ENCODE data around the gene TRAPPC2. TPM values are rescaled to one million over a fixed set of nuclear protein-coding genes. Genes with fewer than 3 reads are reported as not detected.

Gene TRAPPC2
- polyA plus RNA-seq (2013, experiment 1 of 4) = 20.8 TPM
- 22.0 TPM for polyA plus RNA-seq (2013, experiment 2 of 4)
- polyA plus RNA-seq (2013, experiment 3 of 4) = 15.7 TPM
- polyA plus RNA-seq (2013, experiment 4 of 4) = 16.0 TPM

- Histone ChIP-seq H3K27ac (ENCODE audit: insufficient read depth, low read depth, low read length, poor library complexity, severe bottlenecking) (peak within 1 kb of the TSS; percentile 79), H3K4me1 (ENCODE audit: control insufficient read depth, insufficient read depth, low read length) (no peaks in the 10 kb centered on the region), H3K27me3 (ENCODE audit: control insufficient read depth, insufficient read depth, low read length, poor library complexity, severe bottlenecking) (no peaks in the 10 kb centered on the region), H3K4me3 (ENCODE audit: insufficient read depth, low read depth, low read length) (peak within 1 kb of the TSS; percentile 62), H3K36me3 (ENCODE audit: control insufficient read depth, insufficient read depth, low read length) (no peaks in the 10 kb centered on the region), H3K9me3 (ENCODE audit: control insufficient read depth, low read length) (no peaks in the 10 kb centered on the region)
- WGBS, 2 experiments = 0% methylated on average over 75 of the region's 75 CpGs
These were observed at the start of gene TRAPPC2, which contains the start of gene OFD1 for GRCh38 chrX:13734278-13735172. Gene TRAPPC2 (minus strand): TSS chrX:13734620. CDS start chrX:13719963, 14,657 bp downstream. Gene OFD1 (plus strand): TSS chrX:13734748. CDS start chrX:13735072, 324 bp downstream.

GRCh38 chrX:13780868-13781427 is 46.5 kb upstream of the TRAPPC2 start:
- Histone ChIP-seq H3K9me3 (ENCODE audit: control insufficient read depth, low read length) (no peaks in the 10 kb centered on the region), H3K36me3 (ENCODE audit: control insufficient read depth, insufficient read depth, low read length) (no peaks in the 10 kb centered on the region), H3K4me3 (ENCODE audit: insufficient read depth, low read depth, low read length) (no peak overlapping the region), H3K27ac (ENCODE audit: insufficient read depth, low read depth, low read length, poor library complexity, severe bottlenecking) (no peak overlapping the region), H3K4me1 (ENCODE audit: control insufficient read depth, insufficient read depth, low read length) (peaks cover 4% of the 10 kb centered on the region), H3K27me3 (ENCODE audit: control insufficient read depth, insufficient read depth, low read length, poor library complexity, severe bottlenecking) (no peaks in the 10 kb centered on the region)
- WGBS, 2 experiments = 72 to 78% methylated on average over 7 of the region's 7 CpGs

- Histone ChIP-seq H3K4me3 (ENCODE audit: insufficient read depth, low read depth, low read length) (no peak overlapping the region), H3K27ac (ENCODE audit: insufficient read depth, low read depth, low read length, poor library complexity, severe bottlenecking) (no peak overlapping the region), H3K36me3 (ENCODE audit: control insufficient read depth, insufficient read depth, low read length) (no peaks in the 10 kb centered on the region), H3K9me3 (ENCODE audit: control insufficient read depth, low read length) (no peaks in the 10 kb centered on the region), H3K4me1 (ENCODE audit: control insufficient read depth, insufficient read depth, low read length) (peaks cover 4% of the 10 kb centered on the region), H3K27me3 (ENCODE audit: control insufficient read depth, insufficient read depth, low read length, poor library complexity, severe bottlenecking) (no peaks in the 10 kb centered on the region)
- 42 to 64% methylated on average over 1 to 2 of the region's 2 CpGs for WGBS, 2 experiments
These were observed 44.5 kb upstream of the TRAPPC2 start for GRCh38 chrX:13778916-13779315.

GRCh38 chrX:13776387-13776786 is 42.0 kb upstream of the TRAPPC2 start:
- H3K4me3 ChIP-seq (ENCODE audit: insufficient read depth, low read depth, low read length) = no peak overlapping the region
- peaks cover 8% of the 10 kb centered on the region for H3K36me3 ChIP-seq (ENCODE audit: control insufficient read depth, insufficient read depth, low read length)
- 82 to 94% methylated on average over 3 to 4 of the region's 4 CpGs for WGBS, 2 experiments

GRCh38 chrX:13775837-13776236 is 41.4 kb upstream of the TRAPPC2 start:
- whole genome bisulfite sequencing, 2 experiments = 98 to 100% methylated on average over 1 to 3 of the region's 3 CpGs
- Histone ChIP-seq H3K27ac (ENCODE audit: insufficient read depth, low read depth, low read length, poor library complexity, severe bottlenecking) (no peak overlapping the region), H3K4me3 (ENCODE audit: insufficient read depth, low read depth, low read length) (no peak overlapping the region), H3K4me1 (ENCODE audit: control insufficient read depth, insufficient read depth, low read length) (peaks cover 2% of the 10 kb centered on the region), H3K9me3 (ENCODE audit: control insufficient read depth, low read length) (no peaks in the 10 kb centered on the region), H3K27me3 (ENCODE audit: control insufficient read depth, insufficient read depth, low read length, poor library complexity, severe bottlenecking) (no peaks in the 10 kb centered on the region), H3K36me3 (ENCODE audit: control insufficient read depth, insufficient read depth, low read length) (peaks cover 8% of the 10 kb centered on the region)

More at GRCh38 chrX:13776387-13776786, 42.0 kb upstream of the TRAPPC2 start:
- H3K9me3 ChIP-seq (ENCODE audit: control insufficient read depth, low read length) = no peaks in the 10 kb centered on the region
- peaks cover 4% of the 10 kb centered on the region for H3K4me1 ChIP-seq (ENCODE audit: control insufficient read depth, insufficient read depth, low read length)
- H3K27me3 ChIP-seq (ENCODE audit: control insufficient read depth, insufficient read depth, low read length, poor library complexity, severe bottlenecking) = no peaks in the 10 kb centered on the region
- H3K27ac ChIP-seq (ENCODE audit: insufficient read depth, low read depth, low read length, poor library complexity, severe bottlenecking) = no peak overlapping the region

- Histone ChIP-seq H3K4me3 (ENCODE audit: insufficient read depth, low read depth, low read length) (no peak overlapping the region), H3K27ac (ENCODE audit: insufficient read depth, low read depth, low read length, poor library complexity, severe bottlenecking) (no peak overlapping the region), H3K4me1 (ENCODE audit: control insufficient read depth, insufficient read depth, low read length) (no peaks in the 10 kb centered on the region), H3K9me3 (ENCODE audit: control insufficient read depth, low read length) (no peaks in the 10 kb centered on the region), H3K36me3 (ENCODE audit: control insufficient read depth, insufficient read depth, low read length) (peaks cover 8% of the 10 kb centered on the region), H3K27me3 (ENCODE audit: control insufficient read depth, insufficient read depth, low read length, poor library complexity, severe bottlenecking) (no peaks in the 10 kb centered on the region)
- WGBS, 2 experiments = 88 to 100% methylated on average over 1 to 2 of the region's 2 CpGs
These were observed 40.3 kb upstream of the TRAPPC2 start for GRCh38 chrX:13774696-13775095.

GRCh38 chrX:13770013-13770535 is 35.7 kb upstream of the TRAPPC2 start:
- no peaks in the 10 kb centered on the region for H3K9me3 ChIP-seq (ENCODE audit: control insufficient read depth, low read length)
- no peaks in the 10 kb centered on the region for H3K4me1 ChIP-seq (ENCODE audit: control insufficient read depth, insufficient read depth, low read length)
- H3K4me3 ChIP-seq (ENCODE audit: insufficient read depth, low read depth, low read length) = no peak overlapping the region
- no peaks in the 10 kb centered on the region for H3K27me3 ChIP-seq (ENCODE audit: control insufficient read depth, insufficient read depth, low read length, poor library complexity, severe bottlenecking)
- no peak overlapping the region for H3K27ac ChIP-seq (ENCODE audit: insufficient read depth, low read depth, low read length, poor library complexity, severe bottlenecking)
- peaks cover 8% of the 10 kb centered on the region for H3K36me3 ChIP-seq (ENCODE audit: control insufficient read depth, insufficient read depth, low read length)
- WGBS, 2 experiments = 100% methylated on average over 1 to 2 of the region's 3 CpGs

- H3K27ac ChIP-seq (ENCODE audit: insufficient read depth, low read depth, low read length, poor library complexity, severe bottlenecking) = no peak overlapping the region
- H3K36me3 ChIP-seq (ENCODE audit: control insufficient read depth, insufficient read depth, low read length) = peaks cover 8% of the 10 kb centered on the region
- WGBS, 2 experiments = 90 to 100% methylated on average over 1 to 3 of the region's 4 CpGs
These were observed 34.5 kb upstream of the TRAPPC2 start for GRCh38 chrX:13768939-13769338.

GRCh38 chrX:13764765-13765164 is 30.3 kb upstream of the TRAPPC2 start:
- H3K27me3 ChIP-seq (ENCODE audit: control insufficient read depth, insufficient read depth, low read length, poor library complexity, severe bottlenecking) = no peaks in the 10 kb centered on the region
- H3K27ac ChIP-seq (ENCODE audit: insufficient read depth, low read depth, low read length, poor library complexity, severe bottlenecking) = peak overlapping the region; percentile 16
- H3K36me3 ChIP-seq (ENCODE audit: control insufficient read depth, insufficient read depth, low read length) = no peaks in the 10 kb centered on the region
- no peaks in the 10 kb centered on the region for H3K9me3 ChIP-seq (ENCODE audit: control insufficient read depth, low read length)
- no peak overlapping the region for H3K4me3 ChIP-seq (ENCODE audit: insufficient read depth, low read depth, low read length)
- no peaks in the 10 kb centered on the region for H3K4me1 ChIP-seq (ENCODE audit: control insufficient read depth, insufficient read depth, low read length)
- 36 to 49% methylated on average over 5 to 6 of the region's 6 CpGs for WGBS, 2 experiments

More at GRCh38 chrX:13768939-13769338, 34.5 kb upstream of the TRAPPC2 start:
- no peaks in the 10 kb centered on the region for H3K9me3 ChIP-seq (ENCODE audit: control insufficient read depth, low read length)
- H3K27me3 ChIP-seq (ENCODE audit: control insufficient read depth, insufficient read depth, low read length, poor library complexity, severe bottlenecking) = no peaks in the 10 kb centered on the region
- no peaks in the 10 kb centered on the region for H3K4me1 ChIP-seq (ENCODE audit: control insufficient read depth, insufficient read depth, low read length)
- H3K4me3 ChIP-seq (ENCODE audit: insufficient read depth, low read depth, low read length) = no peak overlapping the region

GRCh38 chrX:13764281-13764680 is 29.9 kb upstream of the TRAPPC2 start:
- H3K36me3 ChIP-seq (ENCODE audit: control insufficient read depth, insufficient read depth, low read length) = no peaks in the 10 kb centered on the region
- 56 to 65% methylated on average over 7 of the region's 7 CpGs for WGBS, 2 experiments
- H3K27me3 ChIP-seq (ENCODE audit: control insufficient read depth, insufficient read depth, low read length, poor library complexity, severe bottlenecking) = no peaks in the 10 kb centered on the region
- H3K9me3 ChIP-seq (ENCODE audit: control insufficient read depth, low read length) = no peaks in the 10 kb centered on the region
- peak overlapping the region; percentile 16 for H3K27ac ChIP-seq (ENCODE audit: insufficient read depth, low read depth, low read length, poor library complexity, severe bottlenecking)
- no peak overlapping the region for H3K4me3 ChIP-seq (ENCODE audit: insufficient read depth, low read depth, low read length)
- no peaks in the 10 kb centered on the region for H3K4me1 ChIP-seq (ENCODE audit: control insufficient read depth, insufficient read depth, low read length)

Data from ectodermal cell (in vitro differentiated cells).